IMR-90 (cell line): ENCODE data around the gene KMT2B.

Source experiments
- BHLHE40 ChIP-seq: fragments of 150-350 bp; IDR thresholded peaks from 2 replicates; pipeline ENCODE4 v1.6.1; 2016; ENCODE audit warnings: mild to moderate bottlenecking, low read depth, low read length
- MXI1 ChIP-seq: IDR thresholded peaks from 2 replicates; pipeline ENCODE4 v1.6.1; 2012; ENCODE audit warnings: low read depth, mild to moderate bottlenecking, low read length, moderate library complexity, borderline replicate concordance

- TF ChIP-seq BHLHE40 (no peak), MXI1 (no peak)
These were observed 57.2 kb downstream of the KMT2B start for GRCh38 chr19:35775046-35775297.
